ENCODE data around the gene IL17RC. TPM values are rescaled to one million over a fixed set of nuclear protein-coding genes. Genes with fewer than 3 reads are reported as not detected.

Gene IL17RC
- total and polyA plus RNA-seq, 3 experiments from 2014 or later = 0.20 to 11.0 (median 0.31) TPM

Other genes with a start within 250 kb of the IL17RC start
- under 1 TPM in 1 of 2 experiments, not detected in 1; 0.16 TPM for gene CPNE9, start 213.3 kb upstream of the IL17RC start, total RNA-seq
- gene CPNE9, start 213.3 kb upstream of the IL17RC start, polyA plus RNA-seq = not detected
- 10 to 100 TPM; 46.8 to 50.2 TPM for gene BRPF1, start 185.4 kb upstream of the IL17RC start, total RNA-seq
- 27.0 TPM for gene BRPF1, start 185.4 kb upstream of the IL17RC start, polyA plus RNA-seq
- 10 to 100 TPM; 30.5 to 32.1 TPM for gene OGG1, start 167.1 kb upstream of the IL17RC start, total RNA-seq
- 25.8 TPM for gene OGG1, start 167.1 kb upstream of the IL17RC start, polyA plus RNA-seq
- gene CAMK1, start 147.2 kb upstream of the IL17RC start, total RNA-seq = 10 to 100 TPM; 27.0 to 27.4 TPM
- gene CAMK1, start 147.2 kb upstream of the IL17RC start, polyA plus RNA-seq = 2.9 TPM
- 10 to 100 TPM; 57.0 to 58.8 TPM for gene TADA3, start 124.6 kb upstream of the IL17RC start, total RNA-seq
- gene TADA3, start 124.6 kb upstream of the IL17RC start, polyA plus RNA-seq = 64.4 TPM
- gene ARPC4, start 124.0 kb upstream of the IL17RC start, total RNA-seq = 100 to 1,000 TPM; 309 to 319 TPM
- gene ARPC4, start 124.0 kb upstream of the IL17RC start, polyA plus RNA-seq = 277 TPM
- 10 to 100 TPM; 18.8 to 19.1 TPM for gene TTLL3, start 106.8 kb upstream of the IL17RC start, total RNA-seq
- gene TTLL3, start 106.8 kb upstream of the IL17RC start, polyA plus RNA-seq = 3.8 TPM
- gene RPUSD3, start 73.1 kb upstream of the IL17RC start, total RNA-seq = 10 to 100 TPM; 74.3 to 77.6 TPM
- gene RPUSD3, start 73.1 kb upstream of the IL17RC start, polyA plus RNA-seq = 51.8 TPM
- not detected for gene CIDEC, start 36.8 kb upstream of the IL17RC start, total RNA-seq
- gene CIDEC, start 36.8 kb upstream of the IL17RC start, polyA plus RNA-seq = not detected
- 10 to 100 TPM; 55.5 to 59.0 TPM for gene JAGN1, start 26.5 kb upstream of the IL17RC start, total RNA-seq
- 44.4 TPM for gene JAGN1, start 26.5 kb upstream of the IL17RC start, polyA plus RNA-seq
- gene IL17RE, start 14.2 kb upstream of the IL17RC start, total RNA-seq = 1 to 10 TPM in 1 of 2 experiments, under 1 TPM in 1; 0.47 to 1.2 TPM
- gene IL17RE, start 14.2 kb upstream of the IL17RC start, polyA plus RNA-seq = 1.2 TPM
- 10 to 100 TPM; 14.0 to 16.0 TPM for gene CRELD1, start 16.7 kb downstream of the IL17RC start, total RNA-seq
- gene CRELD1, start 16.7 kb downstream of the IL17RC start, polyA plus RNA-seq = 24.5 TPM
- gene PRRT3, start 35.3 kb downstream of the IL17RC start, total RNA-seq = 10 to 100 TPM; 12.1 to 12.3 TPM
- gene PRRT3, start 35.3 kb downstream of the IL17RC start, polyA plus RNA-seq = 5.4 TPM
- 10 to 100 TPM; 56.3 to 56.8 TPM for gene EMC3, start 69.7 kb downstream of the IL17RC start, total RNA-seq
- gene EMC3, start 69.7 kb downstream of the IL17RC start, polyA plus RNA-seq = 90.9 TPM
- 10 to 100 TPM; 55.9 to 56.2 TPM for gene FANCD2, start 109.3 kb downstream of the IL17RC start, total RNA-seq
- gene FANCD2, start 109.3 kb downstream of the IL17RC start, polyA plus RNA-seq = 6.3 TPM
- not detected for gene FANCD2OS, start 191.2 kb downstream of the IL17RC start, total RNA-seq
- gene FANCD2OS, start 191.2 kb downstream of the IL17RC start, polyA plus RNA-seq = not detected
- gene BRK1, start 198.6 kb downstream of the IL17RC start, total RNA-seq = 100 to 1,000 TPM; 105 to 106 TPM
- 230 TPM for gene BRK1, start 198.6 kb downstream of the IL17RC start, polyA plus RNA-seq
- gene VHL, start 224.7 kb downstream of the IL17RC start, total RNA-seq = 10 to 100 TPM; 38.5 to 38.6 TPM
- 36.4 TPM for gene VHL, start 224.7 kb downstream of the IL17RC start, polyA plus RNA-seq
- gene IRAK2, start 247.8 kb downstream of the IL17RC start, total RNA-seq = 1 to 10 TPM; 5.0 to 5.1 TPM
- 10.3 TPM for gene IRAK2, start 247.8 kb downstream of the IL17RC start, polyA plus RNA-seq

All from CD8-positive, alpha-beta memory T cell (primary cell).